Pancreas (tissue), 10 donors: ENCODE results near the gene MAP3K20. TPM values are rescaled to one million over a fixed set of nuclear protein-coding genes. Genes with fewer than 3 reads are reported as not detected.

ENCODE experiments used
- ATAC-seq, 4 donors: fragments of 200-7000 bp; cut with Tn5 transposase; one replicate each; pipeline versions ENCODE4 v1.8.0 to v1.9.1; 2020; ENCODE audit warnings: mild to moderate bottlenecking in 4 of 4, moderate library complexity in 4 of 4
- DNase-seq, 6 donors: peaks; one replicate each; pipeline ENCODE4 v3.0.0-alpha.2; 2020
- FAIRE-seq: peaks from 2 replicates; lab custom pipeline; 2012; peaks lifted over from hg19 to GRCh38; lab: Jason Lieb, UNC
- H3K27ac ChIP-seq, 4 donors: fragments of 200-600 bp; sonication (generic); 1 replicate in 3 of 4; 2 replicates in 1 of 4; pipeline versions ENCODE4 v1.5.0 to v1.8.0; 2020
- H3K27me3 ChIP-seq, 4 donors: fragments of 200-600 bp; one replicate each; pipeline ENCODE4 v1.8.0; 2021
- H3K36me3 ChIP-seq, 3 donors: fragments of 200-600 bp; sonication (generic) in 1 of 3; one replicate each; pipeline versions ENCODE4 v1.5.0 to v1.8.0; 2020 to 2021
- H3K4me1 ChIP-seq, 3 donors: fragments of 200-600 bp; one replicate each; pipeline ENCODE4 v1.8.0; 2021
- H3K4me3 ChIP-seq, 4 donors: fragments of 200-600 bp; sonication (generic) in 2 of 4; one replicate each; pipeline versions ENCODE4 v1.5.0 to v1.8.0; 2020 to 2021
- H3K9me3 ChIP-seq, 4 donors: fragments of 200-600 bp; one replicate each; pipeline ENCODE4 v1.8.0; 2021
- CTCF ChIP-seq, 4 donors: fragments of 200-600 bp; sonication (generic) in 3 of 4; IDR thresholded peaks; one replicate each; pipeline versions ENCODE4 v1.5.0 to v1.8.0; 2021; ENCODE audit warnings: antibody characterized with exemption in 4 of 4
- WGBS, 2 donors: extraction: QIAGEN DNeasy Blood & Tissue Kit; methylation state at CpG; one replicate each; pipeline ENCODE4 v1.1.7; 2013; 5-methylcytosine and 5-hydroxymethylcytosine counted together
- intact Hi-C, 3 donors: fragments of 100-400 bp; cut with DNase I; formaldehyde crosslinking; loops; one replicate each; pipeline versions ENCODE4 v1.11.1 to v1.14.2; 2022
- polyA plus RNA-seq, 2 donors: library from polyadenylated mRNA; stranded (reverse); fragments of 200-250 nt; gene quantifications; one replicate each; pipeline ENCODE4 v1.2.3, GENCODE V29; 2013
- total RNA-seq, 6 donors: library from RNA; stranded (reverse); fragmentation: NEBNext Ultra II Directional in 4 of 6; extraction: Animal tissue kit (Norgen Biotek cat#: 25700) in 4 of 6; gene quantifications; one replicate each; pipeline versions ENCODE4 v1.2.1 to v1.2.4, GENCODE V29; 2021 to 2023
- donor health status: healthy with polysubstance abuse.
- donor health status: DM: no; HTN: no; CAD: no; lungs with moderate emphysema.
- donor health status: DM: no; HTN: no; CAD: no.
- donor health status: control.
- donor health status: control.
- donor health status: Bipolar disorder and iron deficiency.
- donor health status: DM: yes; HTN: yes; CAD: no.
- donor health status: DM: no; HTN: no; CAD: no.
- donor health status: DM: no; HTN: no; CAD: no.
- donor health status: DM: yes; HTN: yes; CAD: no.

Gene MAP3K20
- total and polyA plus RNA-seq, 8 donors = 4.1 to 23.7 (median 8.2) TPM

GRCh38 chr2:173229086-173229485 is 153.4 kb downstream of the MAP3K20 start:
- no peak for DNase-seq
- Histone ChIP-seq H3K27me3 (no peaks in the 10 kb centered on the region), H3K9me3 (no peaks in the 10 kb centered on the region), H3K4me1 (peaks cover 19 to 54% (median 33%) of the 10 kb centered on the region in 3 donors), H3K4me3 (no peak overlapping the region), H3K27ac (no peak overlapping the region), H3K36me3 (no peaks in the 10 kb centered on the region)
- intact Hi-C loops = no loop called here
- FAIRE-seq = no peak
- no peak for ATAC-seq
- TF ChIP-seq CTCF (IDR thresholded peaks at IDR 0.05) = no peak
- WGBS, 2 donors = 85 to 90% methylated on average over 2 of the region's 2 CpGs

- Histone ChIP-seq H3K4me3 (no peak overlapping the region), H3K9me3 (no peaks in the 10 kb centered on the region), H3K27ac (peak overlapping the region in 2 of 4 donors; percentile 88 to 96), H3K27me3 (no peaks in the 10 kb centered on the region), H3K36me3 (no peaks in the 10 kb centered on the region), H3K4me1 (peaks cover 19 to 50% (median 33%) of the 10 kb centered on the region in 3 donors)
- 92 to 95% methylated on average over 5 of the region's 5 CpGs for WGBS, 2 donors
- no peak for TF ChIP-seq CTCF (IDR thresholded peaks at IDR 0.05)
- no peak for ATAC-seq
- DNase-seq = no peak
- intact Hi-C loops = no loop called here
- FAIRE-seq = no peak
These were observed 154.5 kb downstream of the MAP3K20 start for GRCh38 chr2:173230181-173230580.

- intact Hi-C loops = no loop called here
- Histone ChIP-seq H3K4me1 (peaks cover 19 to 49% (median 33%) of the 10 kb centered on the region in 3 donors), H3K36me3 (no peaks in the 10 kb centered on the region), H3K4me3 (no peak overlapping the region), H3K27me3 (no peaks in the 10 kb centered on the region), H3K27ac (peak overlapping the region; percentile 69 to 96 (median 78)), H3K9me3 (no peaks in the 10 kb centered on the region)
- ATAC-seq = peak; percentile 93 to 98 (median 95)
- WGBS, 2 donors = 8 to 12% methylated on average over 1 of the region's 1 CpG
- TF ChIP-seq CTCF (IDR thresholded peaks at IDR 0.05) = no peak
- FAIRE-seq = no peak
- peak; percentile 64 to 92 (median 86) for DNase-seq
These were observed 155.4 kb downstream of the MAP3K20 start for GRCh38 chr2:173231042-173231441.

GRCh38 chr2:173231465-173231864 is 155.8 kb downstream of the MAP3K20 start:
- intact Hi-C loops = no loop called here
- peak overlapping the region; percentile 69 to 96 (median 78) for H3K27ac ChIP-seq
- no peak for TF ChIP-seq CTCF (IDR thresholded peaks at IDR 0.05)

GRCh38 chr2:173232956-173233744 is 157.5 kb downstream of the MAP3K20 start:
- TF ChIP-seq CTCF (IDR thresholded peaks at IDR 0.05) = no peak
- no peak for FAIRE-seq
- no peaks in the 10 kb centered on the region for H3K27me3 ChIP-seq
- H3K9me3 ChIP-seq = no peaks in the 10 kb centered on the region
- 91 to 92% methylated on average over 5 of the region's 5 CpGs for WGBS, 2 donors
- H3K4me3 ChIP-seq = no peak overlapping the region
- ATAC-seq = no peak
- intact Hi-C loops = no loop called here
- DNase-seq = no peak
- H3K4me1 ChIP-seq = peaks cover 12 to 28% (median 14%) of the 10 kb centered on the region in 3 donors
- no peak overlapping the region for H3K27ac ChIP-seq
- no peaks in the 10 kb centered on the region for H3K36me3 ChIP-seq

More at GRCh38 chr2:173231465-173231864, 155.8 kb downstream of the MAP3K20 start:
- H3K36me3 ChIP-seq = no peaks in the 10 kb centered on the region
- H3K4me1 ChIP-seq = peaks cover 18 to 45% (median 31%) of the 10 kb centered on the region in 3 donors
- WGBS, 2 donors = 25 to 32% methylated on average over 1 of the region's 1 CpG
- no peak for FAIRE-seq
- H3K27me3 ChIP-seq = no peaks in the 10 kb centered on the region
- no peak overlapping the region for H3K4me3 ChIP-seq
- no peak for DNase-seq
- peak; percentile 9 to 17 (median 15) for ATAC-seq
- no peaks in the 10 kb centered on the region for H3K9me3 ChIP-seq
